ENCODE results near the gene EMD. TPM values are rescaled to one million over a fixed set of nuclear protein-coding genes. Genes with fewer than 3 reads are reported as not detected.

EMD gene
- polyA plus RNA-seq, 1 donor (not counting 4 experiments of a cell fraction or from before 2014, with no cell fraction given) = 36.9 TPM

DNA sequence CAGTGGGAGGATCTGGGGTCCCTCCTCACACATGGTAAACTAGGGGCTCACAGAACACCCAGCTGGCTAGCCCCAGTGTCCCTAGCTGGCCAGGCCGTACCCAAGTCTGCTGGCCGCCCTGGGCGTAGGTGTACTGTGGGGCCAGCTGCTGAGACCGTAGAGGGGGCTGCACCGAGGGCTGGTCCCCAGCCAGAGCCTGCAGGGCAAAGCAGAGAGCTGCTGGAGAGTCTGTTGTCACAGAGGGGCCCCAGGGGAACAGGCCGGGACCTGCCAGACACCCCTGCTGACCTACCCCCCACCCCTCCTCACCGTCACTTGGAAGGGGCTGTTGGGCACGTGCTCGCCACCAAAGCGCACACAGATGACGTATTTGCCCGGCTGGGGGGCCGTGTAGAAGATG, 24.6 kb upstream of the EMD start:
- Histone ChIP-seq H3K9ac (ENCODE audit: control insufficient read depth, extremely low read depth, insufficient read depth, low read length) (no peak overlapping the region), H3K36me3 (ENCODE audit: control insufficient read depth in 2 of 2, extremely low read depth in 1 of 2, insufficient read depth in 2 of 2, low read length in 2 of 2) (peaks cover 24 to 28% of the 10 kb centered on the region in 2 experiments), H3K9me3 (ENCODE audit: control insufficient read depth, low read depth, low read length) (peaks cover 3% of the 10 kb centered on the region), H3K4me2 (ENCODE audit: control insufficient read depth, extremely low read depth, insufficient read depth, low read depth, low read length) (no peak overlapping the region), H3K27ac (ENCODE audit: control insufficient read depth, insufficient read depth, low read length) (no peak overlapping the region), H2AFZ (ENCODE audit: control insufficient read depth, low read length) (no peak overlapping the region), H4K20me1 (ENCODE audit: control insufficient read depth, extremely low read depth, insufficient read depth, low read length) (peaks cover 41% of the 10 kb centered on the region), H3K79me2 (ENCODE audit: control insufficient read depth, insufficient read depth, low read length) (peaks cover 22% of the 10 kb centered on the region), H3K9me1 (ENCODE audit: control insufficient read depth, extremely low read depth, insufficient read depth, low read length) (no peaks in the 10 kb centered on the region), H3K4me1 (ENCODE audit: control insufficient read depth, extremely low read depth, insufficient read depth, low read length) (no peaks in the 10 kb centered on the region), H3K4me3 (ENCODE audit: control insufficient read depth in 2 of 3, extremely low read depth in 1 of 3, insufficient read depth in 2 of 3, low read depth in 1 of 3, low read length in 3 of 3) (no peak overlapping the region), H3K27me3 (ENCODE audit: control insufficient read depth, extremely low read depth, insufficient read depth, low read length) (no peaks in the 10 kb centered on the region)
- TF ChIP-seq, protein P1, sequence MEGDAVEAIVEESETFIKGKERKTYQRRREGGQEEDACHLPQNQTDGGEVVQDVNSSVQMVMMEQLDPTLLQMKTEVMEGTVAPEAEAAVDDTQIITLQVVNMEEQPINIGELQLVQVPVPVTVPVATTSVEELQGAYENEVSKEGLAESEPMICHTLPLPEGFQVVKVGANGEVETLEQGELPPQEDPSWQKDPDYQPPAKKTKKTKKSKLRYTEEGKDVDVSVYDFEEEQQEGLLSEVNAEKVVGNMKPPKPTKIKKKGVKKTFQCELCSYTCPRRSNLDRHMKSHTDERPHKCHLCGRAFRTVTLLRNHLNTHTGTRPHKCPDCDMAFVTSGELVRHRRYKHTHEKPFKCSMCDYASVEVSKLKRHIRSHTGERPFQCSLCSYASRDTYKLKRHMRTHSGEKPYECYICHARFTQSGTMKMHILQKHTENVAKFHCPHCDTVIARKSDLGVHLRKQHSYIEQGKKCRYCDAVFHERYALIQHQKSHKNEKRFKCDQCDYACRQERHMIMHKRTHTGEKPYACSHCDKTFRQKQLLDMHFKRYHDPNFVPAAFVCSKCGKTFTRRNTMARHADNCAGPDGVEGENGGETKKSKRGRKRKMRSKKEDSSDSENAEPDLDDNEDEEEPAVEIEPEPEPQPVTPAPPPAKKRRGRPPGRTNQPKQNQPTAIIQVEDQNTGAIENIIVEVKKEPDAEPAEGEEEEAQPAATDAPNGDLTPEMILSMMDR (optimal IDR thresholded peaks at IDR 0.05 in 1 of 3, IDR thresholded peaks at IDR 0.05 in 1 of 3, conservative IDR thresholded peaks at IDR 0.05 in 1 of 3; ENCODE audit: extremely low read depth in 1 of 3, insufficient read depth in 2 of 3, low read length in 3 of 3) = no peak
- no peak for TF ChIP-seq EZH2 (IDR thresholded peaks at IDR 0.05; ENCODE audit: low read length)
- dilution Hi-C loops (cut with MboI; ENCODE audit: extremely low pct_ligation_motif_present, low sequenced_read_pairs) = no loop called here
- FAIRE-seq = no peak
- DNase-seq (ENCODE audit: low read depth, low spot score) = no peak

DNA sequence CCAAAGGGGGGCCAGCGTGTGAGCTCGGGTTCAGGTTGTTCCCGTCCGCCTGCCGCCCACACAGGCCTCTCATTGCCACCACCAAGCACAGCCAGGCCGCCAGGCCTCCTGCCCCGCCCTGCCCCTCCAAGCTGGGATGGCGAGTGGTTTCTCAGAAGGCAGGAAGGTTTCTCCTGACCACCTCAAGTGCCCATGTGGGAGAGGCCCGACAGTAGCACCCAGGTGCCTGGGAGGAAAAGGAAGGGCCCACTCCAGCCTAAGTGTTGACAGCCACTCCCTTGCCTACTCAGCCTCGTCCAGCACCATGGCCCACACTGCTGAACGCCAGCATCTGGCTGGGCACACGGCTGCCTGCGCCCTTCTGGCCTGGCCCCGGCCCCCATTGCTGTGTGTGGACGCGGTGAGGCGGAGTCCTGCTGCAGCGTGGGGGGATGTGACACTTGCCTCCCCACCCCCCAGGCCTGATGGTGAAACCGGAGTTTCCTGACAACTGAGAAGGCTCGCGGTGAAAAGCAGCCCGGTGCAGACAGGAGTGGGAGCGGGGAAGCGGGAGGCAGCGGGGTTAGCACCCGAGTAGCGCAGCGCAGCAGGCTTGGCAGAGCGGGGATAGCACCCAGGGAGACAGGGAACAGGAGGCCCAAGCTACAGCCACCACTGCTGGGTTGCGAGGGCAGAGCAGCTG, 23.9 kb upstream of the EMD start:
- H3K4me3 ChIP-seq (ENCODE audit: control insufficient read depth in 2 of 3, extremely low read depth in 1 of 3, insufficient read depth in 2 of 3, low read depth in 1 of 3, low read length in 3 of 3) = no peak overlapping the region
- no peak overlapping the region for H3K9ac ChIP-seq (ENCODE audit: control insufficient read depth, extremely low read depth, insufficient read depth, low read length)
- TF ChIP-seq, protein P1 (optimal IDR thresholded peaks at IDR 0.05 in 1 of 3, IDR thresholded peaks at IDR 0.05 in 1 of 3, conservative IDR thresholded peaks at IDR 0.05 in 1 of 3; ENCODE audit: extremely low read depth in 1 of 3, insufficient read depth in 2 of 3, low read length in 3 of 3) = no peak
- no peak for TF ChIP-seq EZH2 (IDR thresholded peaks at IDR 0.05; ENCODE audit: low read length)
- no peak overlapping the region for H3K27ac ChIP-seq (ENCODE audit: control insufficient read depth, insufficient read depth, low read length)
- H3K36me3 ChIP-seq (ENCODE audit: control insufficient read depth in 2 of 2, extremely low read depth in 1 of 2, insufficient read depth in 2 of 2, low read length in 2 of 2) = peaks cover 22 to 24% of the 10 kb centered on the region in 2 experiments
- peaks cover 27% of the 10 kb centered on the region for H3K79me2 ChIP-seq (ENCODE audit: control insufficient read depth, insufficient read depth, low read length)
- no peak overlapping the region for H3K4me2 ChIP-seq (ENCODE audit: control insufficient read depth, extremely low read depth, insufficient read depth, low read depth, low read length)
- dilution Hi-C loops (cut with MboI; ENCODE audit: extremely low pct_ligation_motif_present, low sequenced_read_pairs) = no loop called here
- H3K27me3 ChIP-seq (ENCODE audit: control insufficient read depth, extremely low read depth, insufficient read depth, low read length) = no peaks in the 10 kb centered on the region
- DNase-seq (ENCODE audit: low read depth, low spot score) (no peak), FAIRE-seq (no peak)
- no peaks in the 10 kb centered on the region for H3K4me1 ChIP-seq (ENCODE audit: control insufficient read depth, extremely low read depth, insufficient read depth, low read length)
- H4K20me1 ChIP-seq (ENCODE audit: control insufficient read depth, extremely low read depth, insufficient read depth, low read length) = peaks cover 40% of the 10 kb centered on the region
- no peaks in the 10 kb centered on the region for H3K9me3 ChIP-seq (ENCODE audit: control insufficient read depth, low read depth, low read length)
- no peak overlapping the region for H2AFZ ChIP-seq (ENCODE audit: control insufficient read depth, low read length)
- no peaks in the 10 kb centered on the region for H3K9me1 ChIP-seq (ENCODE audit: control insufficient read depth, extremely low read depth, insufficient read depth, low read length)

Data from keratinocyte (primary cell).